Stimulated activated memory B cell treated with anti-CD40 and anti-IgM and Interleukin-4, amounts not matched to agents 10 μg/mL and 1 μg/mL and 100 μg/mL, for 72 hours (primary cell): ENCODE data around the gene DCK.
A peak's percentile ranks its signal among the peaks of the same experiment; 100 is the strongest.

Source experiments
- ATAC-seq: fragments of 150-1000 bp; cut with Tn5 transposase; 2 replicates; pipeline ENCODE4 v1.10.0; 2021
- H3K27ac Mint-ChIP-seq: one replicate; pipeline ENCODE4 v1.8.0; 2022; ENCODE audit warnings: mild to moderate bottlenecking, mixed read lengths
- H3K27me3 Mint-ChIP-seq: one replicate; pipeline ENCODE4 v1.8.0; 2022; ENCODE audit warnings: mixed read lengths
- H3K36me3 Mint-ChIP-seq: one replicate; pipeline ENCODE4 v1.8.0; 2022; ENCODE audit warnings: mixed read lengths
- H3K4me1 Mint-ChIP-seq: one replicate; pipeline ENCODE4 v1.8.0; 2022; ENCODE audit warnings: mixed read lengths
- H3K4me3 Mint-ChIP-seq: one replicate; pipeline ENCODE4 v1.8.0; 2022; ENCODE audit warnings: mild to moderate bottlenecking, moderate library complexity, mixed read lengths
- H3K9me3 Mint-ChIP-seq: one replicate; pipeline ENCODE4 v1.8.0; 2022; ENCODE audit warnings: mixed read lengths

The DCK gene

GRCh38 chr4:70993181-70994068 is at the start of gene DCK:
DCK (plus strand) TSS chr4:70993649; CDS start chr4:70993836, 187 bp downstream.
- H3K27me3 Mint-ChIP-seq = no peaks in the 10 kb centered on the region
- H3K9me3 Mint-ChIP-seq = no peaks in the 10 kb centered on the region
- peak within 1 kb of the TSS; percentile 98 for H3K4me3 Mint-ChIP-seq
- ATAC-seq = peak; percentile 93
- H3K4me1 Mint-ChIP-seq = peaks cover 50% of the 10 kb centered on the region
- peak within 1 kb of the TSS; percentile 87 for H3K27ac Mint-ChIP-seq
- H3K36me3 Mint-ChIP-seq = peaks cover 13% of the 10 kb centered on the region

DNA sequence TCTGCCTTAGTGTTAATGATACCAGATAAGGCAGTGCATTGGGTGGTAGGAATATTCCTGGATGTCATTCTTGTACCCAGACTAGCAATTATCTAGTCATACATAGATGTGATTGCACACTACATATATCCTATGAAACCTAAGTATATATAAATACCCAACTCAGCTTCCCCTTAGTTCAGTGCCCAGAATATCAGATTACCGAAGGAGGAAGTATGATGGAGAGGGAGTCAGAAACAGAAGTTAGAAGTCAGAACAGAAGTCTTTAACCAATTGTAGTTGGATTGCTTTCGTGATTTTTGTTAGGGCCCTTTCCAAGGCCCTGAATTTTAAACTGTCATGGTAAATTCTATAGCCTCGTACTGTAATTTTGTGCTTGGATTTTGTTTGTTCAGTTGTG is 48.4 kb upstream of the DCK start:
- Mint-ChIP-seq H3K9me3 (no peaks in the 10 kb centered on the region), H3K4me1 (peaks cover 56% of the 10 kb centered on the region), H3K36me3 (peaks cover 20% of the 10 kb centered on the region), H3K27me3 (no peaks in the 10 kb centered on the region), H3K4me3 (no peak overlapping the region), H3K27ac (peak overlapping the region; percentile 52)
- ATAC-seq = peak; percentile 86

- no peaks in the 10 kb centered on the region for H3K27me3 Mint-ChIP-seq
- peaks cover 17% of the 10 kb centered on the region for H3K36me3 Mint-ChIP-seq
- no peak overlapping the region for H3K4me3 Mint-ChIP-seq
- no peak for ATAC-seq
- H3K27ac Mint-ChIP-seq = peak overlapping the region; percentile 52
- peaks cover 54% of the 10 kb centered on the region for H3K4me1 Mint-ChIP-seq
- H3K9me3 Mint-ChIP-seq = no peaks in the 10 kb centered on the region
Measured at GRCh38 chr4:70945452-70946055, 47.9 kb upstream of the DCK start.

DNA sequence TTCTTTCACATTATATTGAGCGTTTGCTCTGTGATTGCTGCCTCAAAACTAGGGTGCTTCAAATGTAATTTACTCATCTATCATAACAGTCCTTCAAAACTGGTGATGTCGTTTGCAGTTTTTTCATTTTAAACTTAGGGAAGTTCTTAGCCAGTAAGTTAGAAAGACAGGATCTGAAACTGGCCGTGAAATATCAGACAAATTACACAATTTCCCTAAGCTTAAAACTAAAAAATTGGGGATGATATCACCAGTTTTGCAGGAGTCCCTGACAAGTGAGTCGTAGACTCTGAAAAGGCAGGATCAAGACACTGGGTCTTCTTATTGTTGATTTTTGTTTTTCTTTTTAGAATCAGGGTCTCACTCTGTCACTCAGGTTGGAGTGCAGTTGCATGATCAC is 46.5 kb upstream of the DCK start:
- no peak overlapping the region for H3K27ac Mint-ChIP-seq
- peaks cover 54% of the 10 kb centered on the region for H3K4me1 Mint-ChIP-seq
- H3K4me3 Mint-ChIP-seq = no peak overlapping the region
- peaks cover 6% of the 10 kb centered on the region for H3K36me3 Mint-ChIP-seq
- H3K9me3 Mint-ChIP-seq = no peaks in the 10 kb centered on the region
- H3K27me3 Mint-ChIP-seq = no peaks in the 10 kb centered on the region
- no peak for ATAC-seq

- ATAC-seq = peak; percentile 58
- no peak overlapping the region for H3K4me3 Mint-ChIP-seq
- H3K27ac Mint-ChIP-seq = peak overlapping the region; percentile 28
- H3K4me1 Mint-ChIP-seq = peaks cover 48% of the 10 kb centered on the region
- H3K36me3 Mint-ChIP-seq = peaks cover 6% of the 10 kb centered on the region
- no peaks in the 10 kb centered on the region for H3K9me3 Mint-ChIP-seq
- no peaks in the 10 kb centered on the region for H3K27me3 Mint-ChIP-seq
Measured at GRCh38 chr4:70948665-70949260, 44.7 kb upstream of the DCK start.

DNA sequence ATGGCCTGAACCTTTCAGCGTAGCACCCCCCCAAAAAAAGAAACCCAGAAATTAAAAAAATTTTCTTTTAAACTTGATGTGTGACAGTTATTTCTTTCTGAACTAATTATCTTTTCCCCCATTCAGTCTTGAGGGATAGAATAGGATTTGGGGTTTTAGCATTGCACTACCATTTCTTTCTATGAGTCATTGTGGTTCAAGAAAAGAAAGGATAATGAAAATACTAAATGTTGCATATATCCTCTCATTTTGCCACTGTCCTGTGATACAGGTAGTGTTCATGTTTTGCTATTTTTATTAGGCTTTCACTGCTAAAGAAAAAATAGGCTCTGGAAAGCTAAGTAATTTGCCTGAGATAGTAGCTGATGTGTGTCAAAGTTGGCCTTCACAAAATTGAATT is 39.4 kb upstream of the DCK start:
- no peaks in the 10 kb centered on the region for H3K27me3 Mint-ChIP-seq
- H3K4me1 Mint-ChIP-seq = peaks cover 22% of the 10 kb centered on the region
- H3K27ac Mint-ChIP-seq = no peak overlapping the region
- H3K36me3 Mint-ChIP-seq = no peaks in the 10 kb centered on the region
- no peak overlapping the region for H3K4me3 Mint-ChIP-seq
- ATAC-seq = no peak
- H3K9me3 Mint-ChIP-seq = no peaks in the 10 kb centered on the region

- ATAC-seq = no peak
- no peaks in the 10 kb centered on the region for H3K27me3 Mint-ChIP-seq
- H3K4me1 Mint-ChIP-seq = peaks cover 13% of the 10 kb centered on the region
- H3K36me3 Mint-ChIP-seq = no peaks in the 10 kb centered on the region
- H3K27ac Mint-ChIP-seq = no peak overlapping the region
- no peak overlapping the region for H3K4me3 Mint-ChIP-seq
- H3K9me3 Mint-ChIP-seq = no peaks in the 10 kb centered on the region
Measured at GRCh38 chr4:70956549-70957210, 36.8 kb upstream of the DCK start.

GRCh38 chr4:70958681-70959080 is 34.8 kb upstream of the DCK start:
- no peak for ATAC-seq
- Mint-ChIP-seq H3K9me3 (no peaks in the 10 kb centered on the region), H3K27ac (no peak overlapping the region), H3K36me3 (peaks cover 3% of the 10 kb centered on the region), H3K4me1 (peaks cover 6% of the 10 kb centered on the region), H3K4me3 (no peak overlapping the region), H3K27me3 (no peaks in the 10 kb centered on the region)

DNA sequence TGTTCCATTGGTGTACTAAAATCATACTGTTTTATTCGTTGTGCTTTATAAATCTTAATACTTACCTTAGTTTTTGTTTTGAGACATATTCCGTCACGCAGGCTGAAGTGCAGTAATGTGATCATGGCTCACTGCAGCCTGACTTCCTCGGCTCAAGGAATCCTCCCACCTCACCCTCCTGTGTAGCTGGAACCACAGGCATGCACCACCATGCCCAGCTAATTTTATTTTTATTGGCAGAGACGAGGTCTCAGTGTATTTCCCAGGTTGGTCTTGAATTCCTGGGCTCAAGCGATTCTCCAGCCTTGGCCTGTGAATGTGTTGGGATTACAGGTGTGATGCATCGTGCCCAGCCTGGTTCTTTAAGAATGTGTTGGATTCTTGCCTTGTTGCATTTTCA is 24.4 kb upstream of the DCK start:
- no peak for ATAC-seq
- H3K9me3 Mint-ChIP-seq = no peaks in the 10 kb centered on the region
- no peaks in the 10 kb centered on the region for H3K27me3 Mint-ChIP-seq
- H3K4me1 Mint-ChIP-seq = no peaks in the 10 kb centered on the region
- no peak overlapping the region for H3K27ac Mint-ChIP-seq
- no peak overlapping the region for H3K4me3 Mint-ChIP-seq
- peaks cover 13% of the 10 kb centered on the region for H3K36me3 Mint-ChIP-seq

DNA sequence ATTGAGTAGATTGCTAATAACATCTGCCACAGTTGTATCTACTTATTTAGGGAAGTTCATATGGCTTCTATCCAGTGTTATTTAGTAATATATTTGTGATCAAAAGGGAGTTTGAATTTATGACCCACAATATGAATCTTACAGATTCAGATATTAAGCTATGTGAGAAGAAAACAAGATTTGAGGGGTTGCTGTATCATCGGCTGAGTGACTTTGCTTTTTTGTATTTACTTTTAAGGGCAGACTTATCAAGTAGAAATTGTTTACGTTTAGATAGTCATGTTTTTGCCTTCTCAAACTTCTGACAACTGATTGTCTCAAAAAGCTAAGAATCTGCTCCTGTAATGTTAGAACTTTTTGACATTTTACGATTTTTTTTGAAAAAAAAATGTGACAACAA is 17.2 kb upstream of the DCK start:
- no peak for ATAC-seq
- Mint-ChIP-seq H3K36me3 (peaks cover 45% of the 10 kb centered on the region), H3K27ac (no peak overlapping the region), H3K4me1 (peaks cover 17% of the 10 kb centered on the region), H3K4me3 (no peak overlapping the region), H3K27me3 (no peaks in the 10 kb centered on the region), H3K9me3 (no peaks in the 10 kb centered on the region)

DNA sequence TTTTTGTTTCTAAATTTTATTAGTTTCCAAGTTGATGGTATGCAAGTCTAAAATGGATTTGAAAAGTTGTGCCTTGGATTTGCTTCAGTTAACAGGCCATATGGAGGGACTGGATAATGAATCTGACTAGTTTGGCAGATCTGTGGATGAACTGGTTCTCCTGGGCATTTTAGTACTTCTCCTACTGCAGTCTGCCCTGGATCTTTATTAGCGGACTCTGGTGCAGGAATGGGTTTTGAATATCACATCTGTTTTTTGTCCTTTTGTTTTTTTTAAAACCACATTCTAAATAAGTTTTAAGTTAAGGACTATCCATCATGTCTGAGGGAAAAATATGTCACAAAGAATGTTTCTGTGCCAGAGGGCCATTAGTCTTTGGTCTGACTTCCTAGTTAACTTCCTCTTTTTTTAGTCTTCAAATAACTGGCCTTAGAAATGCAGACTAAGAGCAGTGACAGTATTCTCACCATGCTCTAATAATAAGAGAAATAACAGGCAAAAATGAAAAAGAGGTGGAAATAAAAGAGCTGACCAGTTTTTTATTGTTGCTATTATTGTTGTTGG is 13.9 kb upstream of the DCK start:
- H3K4me1 Mint-ChIP-seq = peaks cover 17% of the 10 kb centered on the region
- H3K36me3 Mint-ChIP-seq = peaks cover 40% of the 10 kb centered on the region
- H3K9me3 Mint-ChIP-seq = no peaks in the 10 kb centered on the region
- peak overlapping the region; percentile 68 for H3K27ac Mint-ChIP-seq
- ATAC-seq = no peak
- no peaks in the 10 kb centered on the region for H3K27me3 Mint-ChIP-seq
- no peak overlapping the region for H3K4me3 Mint-ChIP-seq

DNA sequence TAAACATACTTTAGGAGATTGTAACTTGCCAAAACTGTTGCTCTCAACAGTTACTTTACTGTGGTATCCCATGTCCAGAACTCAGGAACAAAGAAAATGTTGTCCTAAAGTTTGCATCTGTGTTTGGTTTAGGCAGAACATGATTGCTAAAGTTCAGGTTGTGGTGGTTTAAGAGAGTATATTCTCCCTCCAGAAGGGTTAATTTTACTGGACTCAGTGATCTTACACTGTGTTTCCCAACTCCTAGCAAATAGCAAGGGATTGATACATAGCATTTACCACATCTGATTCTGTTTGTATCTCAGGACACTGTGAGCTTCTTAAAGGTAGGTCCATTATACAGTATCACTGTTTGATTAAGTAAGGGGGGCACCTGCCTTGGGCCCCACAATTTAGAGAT is 13.3 kb upstream of the DCK start:
- no peaks in the 10 kb centered on the region for H3K9me3 Mint-ChIP-seq
- no peaks in the 10 kb centered on the region for H3K27me3 Mint-ChIP-seq
- H3K4me1 Mint-ChIP-seq = peaks cover 17% of the 10 kb centered on the region
- H3K4me3 Mint-ChIP-seq = no peak overlapping the region
- no peak for ATAC-seq
- peak overlapping the region; percentile 68 for H3K27ac Mint-ChIP-seq
- peaks cover 36% of the 10 kb centered on the region for H3K36me3 Mint-ChIP-seq

DNA sequence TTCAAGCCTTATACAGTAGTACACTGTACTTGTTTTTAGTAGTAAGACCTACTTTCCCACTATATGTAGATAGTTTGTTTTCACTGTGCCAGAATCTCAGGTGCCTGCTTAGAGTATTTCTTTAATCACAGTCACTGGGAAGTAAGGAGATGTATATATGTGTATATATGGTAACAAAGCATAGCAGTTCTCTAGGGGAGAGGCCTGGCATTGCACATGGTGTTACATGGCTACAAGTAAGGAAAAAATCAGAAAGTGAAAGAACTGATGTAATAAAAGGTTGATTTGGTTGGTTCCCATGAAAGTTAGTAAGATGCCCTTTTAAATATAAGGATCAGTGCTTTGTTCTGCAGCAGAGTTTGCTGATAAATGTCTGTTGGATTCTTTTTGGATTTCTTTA is 9.3 kb upstream of the DCK start:
- no peak for ATAC-seq
- no peaks in the 10 kb centered on the region for H3K9me3 Mint-ChIP-seq
- no peaks in the 10 kb centered on the region for H3K27me3 Mint-ChIP-seq
- H3K4me1 Mint-ChIP-seq = peaks cover 11% of the 10 kb centered on the region
- peaks cover 13% of the 10 kb centered on the region for H3K36me3 Mint-ChIP-seq
- H3K4me3 Mint-ChIP-seq = no peak overlapping the region
- H3K27ac Mint-ChIP-seq = no peak overlapping the region

DNA sequence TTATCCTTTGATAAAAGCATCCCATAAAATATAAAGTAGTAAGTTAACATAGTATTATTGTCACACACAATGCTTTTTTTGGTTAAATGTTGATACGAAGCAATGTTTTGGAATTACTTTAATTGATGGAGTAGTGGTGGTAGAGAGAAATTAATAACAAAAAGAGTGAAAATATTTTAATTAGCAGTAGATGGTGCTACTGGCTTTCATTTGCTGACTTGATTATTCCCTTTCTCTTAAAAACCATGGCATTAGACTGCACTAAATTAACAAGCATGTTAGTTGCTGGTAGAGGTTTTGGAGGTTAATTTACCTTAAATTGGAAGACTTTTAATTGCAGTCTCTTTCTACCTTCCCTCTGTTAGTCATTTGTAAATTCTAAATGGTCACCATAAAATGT is 8.9 kb upstream of the DCK start:
- Mint-ChIP-seq H3K27ac (no peak overlapping the region), H3K27me3 (no peaks in the 10 kb centered on the region), H3K36me3 (peaks cover 8% of the 10 kb centered on the region), H3K4me1 (peaks cover 7% of the 10 kb centered on the region), H3K4me3 (no peak overlapping the region), H3K9me3 (no peaks in the 10 kb centered on the region)
- no peak for ATAC-seq

DNA sequence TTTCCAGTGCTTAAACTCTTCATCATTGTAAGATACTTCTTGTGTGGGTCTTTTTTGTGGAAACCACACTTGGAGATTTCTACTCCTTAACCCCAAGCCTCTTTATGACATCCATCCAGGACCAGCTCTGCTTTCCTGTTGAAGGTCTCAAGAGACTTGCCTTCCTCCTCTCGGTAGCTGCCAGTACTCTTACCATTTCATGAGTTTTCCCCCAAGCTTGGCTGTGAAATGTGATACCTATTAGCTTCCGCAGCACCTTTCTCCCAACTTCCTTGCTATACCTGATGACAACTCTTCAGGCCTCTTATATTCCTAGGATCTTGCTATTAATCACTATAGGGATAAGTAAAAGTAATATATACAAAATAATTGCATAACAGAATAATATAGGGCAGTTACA is 1.9 kb upstream of the DCK start:
- H3K4me3 Mint-ChIP-seq = no peak overlapping the region
- peaks cover 11% of the 10 kb centered on the region for H3K36me3 Mint-ChIP-seq
- H3K27ac Mint-ChIP-seq = peak overlapping the region; percentile 87

More for the DNA sequence above, 1.9 kb upstream of the DCK start:
- Mint-ChIP-seq H3K9me3 (no peaks in the 10 kb centered on the region), H3K27me3 (no peaks in the 10 kb centered on the region), H3K4me1 (peaks cover 35% of the 10 kb centered on the region)
- ATAC-seq = no peak
